Lung (tissue), 12 donors: ENCODE results near the gene ATP2A2. TPM values are rescaled to one million over a fixed set of nuclear protein-coding genes. Genes with fewer than 3 reads are reported as not detected.

ENCODE experiments used
- ATAC-seq: fragments of 200-7000 bp; cut with Tn5 transposase; one replicate; pipeline ENCODE4 v1.9.1; 2020; ENCODE audit warnings: moderate number of reproducible peaks; ENCODE audit not compliant: insufficient read depth, low FRiP score
- DNase-seq, 3 donors: peaks; one replicate each; pipeline ENCODE4 v3.0.0-alpha.2; 2013 to 2017
- H3K27ac ChIP-seq, 2 donors: one replicate each; pipeline ENCODE4 v1.5.1; 2013; ENCODE audit warnings: mild to moderate bottlenecking in 2 of 2, moderate library complexity in 2 of 2, control low read depth in 1 of 2, inconsistent platforms in 1 of 2, low read depth in 1 of 2, low read length in 1 of 2
- H3K27me3 ChIP-seq, 3 donors: one replicate each; pipeline ENCODE4 v1.5.1; 2013; ENCODE audit warnings: low read length in 2 of 3; ENCODE audit not compliant: control insufficient read depth in 3 of 3, insufficient read depth in 3 of 3
- H3K36me3 ChIP-seq, 4 donors: one replicate each; pipeline ENCODE4 v1.5.1; 2013; ENCODE audit warnings: low read length in 4 of 4, mild to moderate bottlenecking in 1 of 4, moderate library complexity in 1 of 4; ENCODE audit not compliant: control insufficient read depth in 4 of 4, insufficient read depth in 4 of 4
- H3K4me1 ChIP-seq, 5 donors: one replicate each; pipeline ENCODE4 v1.5.1; 2013; ENCODE audit warnings: low read length in 5 of 5, mild to moderate bottlenecking in 2 of 5, moderate library complexity in 1 of 5; ENCODE audit not compliant: control insufficient read depth in 5 of 5, insufficient read depth in 5 of 5
- H3K4me3 ChIP-seq: one replicate; pipeline ENCODE4 v1.5.1; 2013; ENCODE audit warnings: mild to moderate bottlenecking, control low read depth, moderate library complexity
- H3K9ac ChIP-seq, 2 donors: one replicate each; pipeline ENCODE4 v1.5.1; 2013; ENCODE audit warnings: low read length in 2 of 2, control low read depth in 1 of 2; ENCODE audit not compliant: insufficient read depth in 1 of 2
- H3K9me3 ChIP-seq, 4 donors: one replicate each; pipeline ENCODE4 v1.5.1; 2013; ENCODE audit warnings: low read length in 3 of 4, mild to moderate bottlenecking in 1 of 4, moderate library complexity in 1 of 4; ENCODE audit not compliant: control insufficient read depth in 4 of 4, insufficient read depth in 3 of 4
- CTCF ChIP-seq: IDR thresholded peaks from 2 replicates; pipeline ENCODE4 v1.5.1; 2012; ENCODE audit warnings: mild to moderate bottlenecking; ENCODE audit errors: control extremely low read depth, extremely low read depth
- WGBS, 2 donors: extraction: QIAGEN DNeasy Blood & Tissue Kit; methylation state at CpG; one replicate each; pipeline ENCODE4 v1.1.7; 2013; 5-methylcytosine and 5-hydroxymethylcytosine counted together
- polyA plus RNA-seq, 2 donors: library from polyadenylated mRNA; stranded (reverse); fragments of 200-250 nt; gene quantifications; one replicate each; pipeline ENCODE4 v1.2.1, GENCODE V29; 2013
- total RNA-seq, 2 donors: library from RNA; depleted of rRNA in 1 of 2; stranded (reverse); fragments of >200 nt in 1 of 2; gene quantifications; one replicate each; pipeline ENCODE4 v1.2.1, GENCODE V29; 2014 to 2021
- donor health status: control.
- donor health status: control.
- donor health status: Bipolar disorder and iron deficiency.
- donor health status: healthy.
- donor health status: DM: yes; HTN: yes; CAD: no.

The ATP2A2 gene
- total and polyA plus RNA-seq, 4 donors, result 34.1 to 240 (median 136) TPM

DNA sequence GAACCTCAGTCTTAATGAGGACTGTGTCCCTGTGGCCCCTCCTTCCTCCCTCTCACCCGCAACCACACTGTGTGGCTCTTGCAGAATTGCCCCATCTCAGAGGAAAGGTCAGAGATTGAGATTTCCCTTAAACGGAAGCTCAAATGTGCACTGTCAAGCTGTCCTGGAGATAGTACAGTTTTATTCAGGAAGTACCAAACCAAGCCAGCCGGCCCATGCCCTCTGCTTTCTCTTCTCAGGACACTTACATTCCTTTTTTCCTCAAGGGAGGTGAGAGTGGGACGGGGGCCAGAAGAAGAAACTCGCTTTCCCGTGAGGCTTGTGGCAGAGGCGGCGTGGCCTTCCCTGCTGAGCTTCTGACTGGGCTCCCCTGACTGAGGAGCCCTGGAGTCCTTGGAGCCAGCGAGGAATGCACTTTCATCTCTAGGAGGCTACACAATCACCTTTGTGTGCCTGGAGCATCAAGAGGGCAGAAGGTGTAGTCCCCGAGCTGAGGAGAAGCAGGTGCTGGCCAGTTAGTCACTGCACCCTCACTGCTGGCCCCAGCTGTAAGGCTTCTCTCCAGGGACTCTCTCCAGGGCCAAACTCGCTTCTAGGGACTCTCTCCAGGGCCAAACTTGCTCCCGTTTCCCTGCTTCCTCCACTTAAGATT, 24.1 kb upstream of the ATP2A2 start:
- H3K9ac ChIP-seq, result no peak overlapping the region
- ATAC-seq (peak; percentile 68), DNase-seq (peak in 2 of 3 donors; percentile 30 to 43)
- H3K27me3 ChIP-seq, result no peaks in the 10 kb centered on the region
- TF ChIP-seq CTCF, result no peak
- H3K27ac ChIP-seq, result peak overlapping the region; percentile 5 to 81
- H3K4me3 ChIP-seq, result no peak overlapping the region
- WGBS, 2 donors, result 49 to 54% methylated on average over 12 of the region's 12 CpGs
- H3K9me3 ChIP-seq, result no peaks in the 10 kb centered on the region
- no peaks in the 10 kb centered on the region for H3K36me3 ChIP-seq
- peaks cover 0 to 7% (median 0%) of the 10 kb centered on the region in 5 donors for H3K4me1 ChIP-seq

DNA sequence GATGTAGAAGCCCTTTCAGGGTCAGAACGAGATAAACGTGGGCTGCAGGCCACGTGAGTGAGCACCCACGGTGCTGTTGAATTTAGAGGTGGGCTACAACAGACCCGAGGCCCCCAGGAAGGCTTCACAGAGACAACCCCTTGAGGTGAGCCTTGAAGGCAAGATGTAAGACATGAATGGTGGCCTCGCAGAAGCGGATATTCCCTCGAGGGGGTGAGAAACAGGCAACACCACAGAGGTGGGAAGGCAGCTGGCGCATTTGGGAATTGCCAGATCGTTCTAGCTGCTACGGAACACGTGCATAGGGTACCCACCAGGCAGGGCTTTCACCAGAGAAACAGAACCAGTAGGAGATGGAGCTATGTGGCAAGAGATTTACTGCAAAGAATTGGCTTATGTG, 22.6 kb upstream of the ATP2A2 start:
- H3K4me3 ChIP-seq, result no peak overlapping the region
- no peak for TF ChIP-seq CTCF
- no peak overlapping the region for H3K9ac ChIP-seq
- H3K9me3 ChIP-seq, result no peaks in the 10 kb centered on the region
- DNase-seq, result no peak
- no peak overlapping the region for H3K27ac ChIP-seq
- WGBS, 2 donors, result 92% methylated on average over 12 of the region's 12 CpGs
- no peaks in the 10 kb centered on the region for H3K27me3 ChIP-seq
- no peak for ATAC-seq
- H3K36me3 ChIP-seq, result no peaks in the 10 kb centered on the region
- peaks cover 0 to 5% (median 0%) of the 10 kb centered on the region in 5 donors for H3K4me1 ChIP-seq

DNA sequence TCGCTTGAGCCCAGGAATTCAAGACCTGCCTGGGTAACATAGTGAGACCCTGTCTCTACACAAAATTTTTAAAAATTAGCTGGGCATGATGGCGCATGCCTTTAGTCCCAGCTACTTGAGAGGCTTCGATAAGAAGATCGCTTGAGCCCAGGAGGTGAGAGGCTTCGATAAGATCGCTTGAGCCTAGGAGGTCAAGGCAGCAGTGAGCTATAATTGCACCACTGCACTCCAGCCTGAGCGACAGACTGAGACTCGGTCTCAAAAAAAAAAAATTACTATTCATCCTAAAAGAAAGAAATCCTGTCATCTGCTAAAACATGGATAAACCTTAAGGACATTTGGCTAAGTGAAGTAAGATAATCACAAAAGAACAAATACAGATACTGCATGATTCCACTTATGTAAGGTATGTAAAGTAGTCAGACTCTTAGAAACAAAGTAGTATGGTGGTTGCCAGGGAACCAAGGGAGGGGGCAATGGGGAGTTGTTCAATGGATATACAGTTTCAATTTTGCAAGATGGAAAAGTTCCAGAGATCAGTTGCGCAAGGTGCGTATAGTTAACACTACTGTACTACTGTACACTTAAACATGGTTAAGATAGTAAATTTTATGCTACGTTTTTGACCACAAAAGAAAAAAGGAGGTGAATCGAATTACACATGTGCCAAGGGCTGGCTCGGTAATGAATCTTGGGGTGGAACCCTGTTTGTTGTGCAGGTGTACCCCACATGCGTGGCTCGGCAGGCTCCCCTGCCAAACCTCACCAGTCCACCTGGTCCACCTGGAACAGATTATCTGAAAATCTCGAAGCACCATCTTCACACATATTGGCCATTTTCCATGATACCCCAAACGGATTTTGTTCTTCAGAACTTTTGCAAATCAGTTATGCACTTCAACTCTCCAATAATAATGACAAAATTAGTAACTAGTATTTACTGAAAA, 18.3 kb upstream of the ATP2A2 start:
- peak in 2 of 3 donors; percentile 54 to 79 for DNase-seq
- Histone ChIP-seq H3K4me1 (peaks cover 0 to 10% (median 10%) of the 10 kb centered on the region in 5 donors), H3K36me3 (no peaks in the 10 kb centered on the region), H3K9ac (no peak overlapping the region), H3K27ac (no peak overlapping the region), H3K27me3 (no peaks in the 10 kb centered on the region), H3K4me3 (no peak overlapping the region), H3K9me3 (no peaks in the 10 kb centered on the region)
- no peak for TF ChIP-seq CTCF
- ATAC-seq, result no peak
- WGBS, 2 donors, result 63 to 75% methylated on average over 17 of the region's 17 CpGs
